Mesendoderm (in vitro differentiated cells): ENCODE results near the gene PNLDC1.
A peak's percentile ranks its signal among the peaks of the same experiment; 100 is the strongest.

Source experiments
- DNase-seq: peaks from one replicate; pipeline ENCODE4 v3.0.0; 2013
- H2AK5ac ChIP-seq: 2 replicates; pipeline ENCODE4 v1.6.1; 2013; ENCODE audit warnings: low read length, inconsistent platforms
- H2BK120ac ChIP-seq: 2 replicates; pipeline ENCODE4 v1.6.1; 2013; ENCODE audit warnings: low read depth, mild to moderate bottlenecking, low read length, moderate library complexity, mixed read lengths
- H2BK15ac ChIP-seq: replicated peaks from 2 replicates; pipeline ENCODE4 v1.6.1; 2013; ENCODE audit warnings: low read depth, mild to moderate bottlenecking, moderate library complexity
- H2BK5ac ChIP-seq: 2 replicates; pipeline ENCODE4 v1.6.1; 2013; ENCODE audit warnings: low read length, inconsistent platforms
- H3K18ac ChIP-seq: 2 replicates; pipeline ENCODE4 v1.6.1; 2013; ENCODE audit warnings: mild to moderate bottlenecking, low read length, mixed read lengths
- H3K23ac ChIP-seq: one replicate; pipeline ENCODE4 v1.6.1; 2013; ENCODE audit warnings: low read length
- H3K27ac ChIP-seq: 2 replicates; pipeline ENCODE4 v1.5.1; 2013; ENCODE audit warnings: low read depth, mild to moderate bottlenecking, inconsistent platforms, low read length, moderate library complexity
- H3K27me3 ChIP-seq: 2 replicates; pipeline ENCODE4 v1.6.1; 2013; ENCODE audit warnings: low read length, control low read depth, mild to moderate bottlenecking, inconsistent platforms; ENCODE audit not compliant: insufficient read depth, poor library complexity
- H3K36me3 ChIP-seq: 2 replicates; pipeline ENCODE4 v1.6.1; 2013; ENCODE audit warnings: low read length, inconsistent platforms; ENCODE audit not compliant: control insufficient read depth, insufficient read depth
- H3K4ac ChIP-seq: one replicate; pipeline ENCODE4 v1.6.1; 2013; ENCODE audit warnings: low read depth, mild to moderate bottlenecking, low read length, moderate library complexity
- H3K4me1 ChIP-seq: 2 replicates; pipeline ENCODE4 v1.6.1; 2013; ENCODE audit warnings: low read depth, low read length, inconsistent platforms; ENCODE audit not compliant: control insufficient read depth
- H3K4me2 ChIP-seq: 2 replicates; pipeline ENCODE4 v1.6.1; 2013; ENCODE audit warnings: low read length
- H3K4me3 ChIP-seq: 2 replicates; pipeline ENCODE4 v1.5.1; 2013; ENCODE audit warnings: mild to moderate bottlenecking, low read length
- H3K56ac ChIP-seq: one replicate; pipeline ENCODE4 v1.6.1; 2013; ENCODE audit warnings: low read length
- H3K79me1 ChIP-seq: 2 replicates; pipeline ENCODE4 v1.6.1; 2013; ENCODE audit warnings: low read length, inconsistent platforms
- H3K79me2 ChIP-seq: 2 replicates; pipeline ENCODE4 v1.6.1; 2013; ENCODE audit warnings: mild to moderate bottlenecking, low read length; ENCODE audit not compliant: control insufficient read depth, insufficient read depth
- H3K9ac ChIP-seq: 2 replicates; pipeline ENCODE4 v1.6.1; 2013; ENCODE audit warnings: low read length, inconsistent platforms
- H4K5ac ChIP-seq: one replicate; pipeline ENCODE4 v1.6.1; 2013; ENCODE audit warnings: low read length
- H4K8ac ChIP-seq: one replicate; pipeline ENCODE4 v1.6.1; 2013; ENCODE audit warnings: low read depth, mild to moderate bottlenecking, control low read depth, low read length, moderate library complexity
- WGBS: extraction: QIAGEN DNeasy Blood & Tissue Kit; methylation state at CpG from one replicate; pipeline ENCODE4 v1.1.7; 2013; ENCODE audit warnings: low lambda C conversion rate, missing lambda C conversion rate; ENCODE audit not compliant: insufficient coverage; ENCODE audit errors: extremely low coverage; 5-methylcytosine and 5-hydroxymethylcytosine counted together

PNLDC1 gene

GRCh38 chr6:159756508-159756907 lies 43.6 kb upstream of the PNLDC1 start:
- H3K23ac ChIP-seq, result no peak overlapping the region
- H4K8ac ChIP-seq, result no peak overlapping the region
- no peak overlapping the region for H3K9ac ChIP-seq
- H3K27me3 ChIP-seq, result no peaks in the 10 kb centered on the region
- no peak for DNase-seq
- H2BK120ac ChIP-seq, result no peak overlapping the region
- H2AK5ac ChIP-seq, result no peak overlapping the region
- peaks cover 6% of the 10 kb centered on the region for H3K79me1 ChIP-seq
- H3K18ac ChIP-seq, result no peak overlapping the region
- H2BK15ac ChIP-seq, result no peak overlapping the region
- peaks cover 11% of the 10 kb centered on the region for H3K36me3 ChIP-seq
- H3K79me2 ChIP-seq, result peaks cover under 1% of the 10 kb centered on the region
- H3K27ac ChIP-seq, result no peak overlapping the region
- H2BK5ac ChIP-seq, result no peak overlapping the region
- no CpG with 5 or more reads among the region's 4 CpGs for WGBS
- H3K4ac ChIP-seq, result no peak overlapping the region
- H4K5ac ChIP-seq, result no peak overlapping the region
- H3K4me3 ChIP-seq, result no peak overlapping the region
- no peak overlapping the region for H3K56ac ChIP-seq
- H3K4me2 ChIP-seq, result no peak overlapping the region
- peaks cover 5% of the 10 kb centered on the region for H3K4me1 ChIP-seq

GRCh38 chr6:159758031-159759001 lies 41.8 kb upstream of the PNLDC1 start:
- DNase-seq, result peak; percentile 85
- Histone ChIP-seq H3K27me3 (no peaks in the 10 kb centered on the region), H3K4me1 (peaks cover 7% of the 10 kb centered on the region), H2BK5ac (no peak overlapping the region), H3K79me1 (peaks cover 11% of the 10 kb centered on the region), H3K4ac (no peak overlapping the region), H3K23ac (no peak overlapping the region), H3K56ac (no peak overlapping the region), H3K9ac (no peak overlapping the region), H2BK15ac (no peak overlapping the region), H2AK5ac (no peak overlapping the region), H4K5ac (no peak overlapping the region), H4K8ac (no peak overlapping the region), H3K27ac (no peak overlapping the region), H3K4me3 (no peak overlapping the region), H3K79me2 (peaks cover 8% of the 10 kb centered on the region), H2BK120ac (no peak overlapping the region), H3K18ac (no peak overlapping the region), H3K4me2 (no peak overlapping the region), H3K36me3 (peaks cover 9% of the 10 kb centered on the region)
- WGBS, result no CpG with 5 or more reads among the region's 7 CpGs

- WGBS, result no CpG with 5 or more reads among the region's 2 CpGs
- no peak overlapping the region for H3K27ac ChIP-seq
Measured at GRCh38 chr6:159759645-159760044, 40.4 kb upstream of the PNLDC1 start.

GRCh38 chr6:159760602-159761057 lies 39.4 kb upstream of the PNLDC1 start:
- H3K4me3 ChIP-seq, result no peak overlapping the region

More at GRCh38 chr6:159759645-159760044, 40.4 kb upstream of the PNLDC1 start:
- no peak overlapping the region for H3K56ac ChIP-seq
- H3K79me2 ChIP-seq, result peaks cover 13% of the 10 kb centered on the region
- H3K9ac ChIP-seq, result no peak overlapping the region
- no peak overlapping the region for H4K8ac ChIP-seq
- no peak overlapping the region for H2BK120ac ChIP-seq
- H2BK5ac ChIP-seq, result no peak overlapping the region
- H3K4me1 ChIP-seq, result peaks cover 9% of the 10 kb centered on the region
- H3K18ac ChIP-seq, result no peak overlapping the region
- no peak overlapping the region for H3K23ac ChIP-seq
- no peak for DNase-seq
- no peak overlapping the region for H2AK5ac ChIP-seq
- H3K4me3 ChIP-seq, result no peak overlapping the region
- peaks cover 12% of the 10 kb centered on the region for H3K79me1 ChIP-seq
- no peak overlapping the region for H3K4me2 ChIP-seq
- H4K5ac ChIP-seq, result no peak overlapping the region
- peaks cover 10% of the 10 kb centered on the region for H3K36me3 ChIP-seq
- H3K27me3 ChIP-seq, result no peaks in the 10 kb centered on the region
- H3K4ac ChIP-seq, result no peak overlapping the region
- no peak overlapping the region for H2BK15ac ChIP-seq

GRCh38 chr6:159761129-159761872 lies 38.8 kb upstream of the PNLDC1 start:
- peak overlapping the region; percentile 19 for H3K4me3 ChIP-seq
- no CpG with 5 or more reads among the region's 45 CpGs for WGBS
- DNase-seq, result peak; percentile 43

More at GRCh38 chr6:159760602-159761057, 39.4 kb upstream of the PNLDC1 start:
- Histone ChIP-seq H3K36me3 (peaks cover 5% of the 10 kb centered on the region), H3K4me1 (peaks cover 9% of the 10 kb centered on the region), H2BK120ac (no peak overlapping the region), H3K56ac (peak overlapping the region; percentile 84), H3K18ac (peak overlapping the region; percentile 61), H3K9ac (peak overlapping the region; percentile 63), H3K27me3 (no peaks in the 10 kb centered on the region), H3K23ac (no peak overlapping the region), H4K8ac (no peak overlapping the region), H4K5ac (no peak overlapping the region), H3K4me2 (no peak overlapping the region), H2AK5ac (no peak overlapping the region), H3K79me1 (peaks cover 11% of the 10 kb centered on the region), H2BK5ac (no peak overlapping the region), H3K27ac (peak overlapping the region; percentile 97), H3K4ac (no peak overlapping the region), H3K79me2 (peaks cover 13% of the 10 kb centered on the region), H2BK15ac (no peak overlapping the region)
- DNase-seq, result peak; percentile 99
- WGBS, result no CpG with 5 or more reads among the region's 3 CpGs

More at GRCh38 chr6:159761129-159761872, 38.8 kb upstream of the PNLDC1 start:
- Histone ChIP-seq H4K5ac (no peak overlapping the region), H3K36me3 (peaks cover 3% of the 10 kb centered on the region), H3K79me1 (peaks cover 11% of the 10 kb centered on the region), H3K4ac (peak overlapping the region; percentile 40), H3K23ac (no peak overlapping the region), H2BK15ac (no peak overlapping the region), H4K8ac (peak overlapping the region; percentile 94), H3K79me2 (peaks cover 13% of the 10 kb centered on the region), H3K56ac (peak overlapping the region; percentile 84), H3K27ac (peak overlapping the region; percentile 97), H2AK5ac (no peak overlapping the region), H3K18ac (peak overlapping the region; percentile 61), H3K9ac (peak overlapping the region; percentile 63), H3K4me2 (peak overlapping the region; percentile 19), H2BK120ac (no peak overlapping the region), H3K4me1 (peaks cover 9% of the 10 kb centered on the region), H3K27me3 (no peaks in the 10 kb centered on the region), H2BK5ac (peak overlapping the region; percentile 35)
